GM23338 (cell line): ENCODE data around the gene CCDC174. TPM values are rescaled to one million over a fixed set of nuclear protein-coding genes. Genes with fewer than 3 reads are reported as not detected.

Experiments used
- ATAC-seq: fragments of 200-7000 bp; cut with Tn5 transposase; 3 replicates; pipeline ENCODE4 v1.9.1; 2020
- DNase-seq: peaks from one replicate; pipeline ENCODE4 v3.0.0-alpha.2; 2015; ENCODE audit warnings: low spot score
- H2AFZ ChIP-seq: fragments of 200-600 bp; sonication (generic); 2 replicates; pipeline ENCODE4 v1.8.0; 2016; ENCODE audit warnings: antibody characterized with exemption, mild to moderate bottlenecking, moderate library complexity
- H3F3A ChIP-seq: fragments of 200-600 bp; sonication (generic); replicated peaks from 2 replicates; pipeline ENCODE4 v1.8.0; 2017; ENCODE audit warnings: antibody characterized with exemption, mixed run types, low read depth
- H3K27ac ChIP-seq: fragments of 200-600 bp; sonication (generic); 2 replicates; pipeline ENCODE4 v1.6.1; 2016; ENCODE audit warnings: low read depth
- H3K27me3 ChIP-seq: fragments of 200-600 bp; sonication (generic); 2 replicates; pipeline ENCODE4 v1.8.0; 2016; ENCODE audit warnings: mild to moderate bottlenecking, mixed run types, moderate library complexity; ENCODE audit not compliant: insufficient read depth
- H3K36me3 ChIP-seq: fragments of 200-600 bp; sonication (generic); 2 replicates; pipeline ENCODE4 v1.8.0; 2016; ENCODE audit warnings: mild to moderate bottlenecking; ENCODE audit not compliant: insufficient read depth
- H3K4me1 ChIP-seq: fragments of 200-600 bp; sonication (generic); 2 replicates; pipeline ENCODE4 v1.8.0; 2016; ENCODE audit warnings: mild to moderate bottlenecking, moderate library complexity; ENCODE audit not compliant: insufficient read depth
- H3K4me2 ChIP-seq: fragments of 200-600 bp; sonication (generic); 2 replicates; pipeline ENCODE4 v1.7.1; 2017; ENCODE audit warnings: mixed run types
- H3K4me3 ChIP-seq: fragments of 200-600 bp; sonication (generic); 2 replicates; pipeline ENCODE4 v1.6.1; 2016; ENCODE audit warnings: mixed run types
- H3K79me2 ChIP-seq: fragments of 200-600 bp; sonication (generic); replicated peaks from 2 replicates; pipeline ENCODE4 v1.8.0; 2017; ENCODE audit warnings: mild to moderate bottlenecking; ENCODE audit not compliant: insufficient read depth
- H3K9me2 ChIP-seq: fragments of 200-600 bp; sonication (generic); 2 replicates; pipeline ENCODE4 v1.8.0; 2017; ENCODE audit not compliant: insufficient read depth
- H4K20me1 ChIP-seq: fragments of 200-600 bp; sonication (generic); replicated peaks from 2 replicates; pipeline ENCODE4 v1.8.0; 2017; ENCODE audit warnings: mild to moderate bottlenecking; ENCODE audit not compliant: insufficient read depth
- H3K27ac Mint-ChIP-seq: 2 replicates; pipeline ENCODE4 v1.8.0; 2020; ENCODE audit warnings: inconsistent platforms, mild to moderate bottlenecking, moderate library complexity, mixed read lengths
- H3K27me3 Mint-ChIP-seq: 3 replicates; pipeline ENCODE4 v1.8.0; 2022; ENCODE audit warnings: low read depth, mild to moderate bottlenecking, moderate library complexity, mixed read lengths, inconsistent platforms; ENCODE audit not compliant: insufficient read depth, poor library complexity
- H3K36me3 Mint-ChIP-seq: 3 replicates; pipeline ENCODE4 v1.8.0; 2021; ENCODE audit warnings: low read depth, mild to moderate bottlenecking, inconsistent platforms, moderate library complexity, mixed read lengths
- H3K4me1 Mint-ChIP-seq: 3 replicates; pipeline ENCODE4 v1.8.0; 2020; ENCODE audit warnings: mild to moderate bottlenecking, inconsistent platforms, mixed read lengths
- H3K4me3 Mint-ChIP-seq: 3 replicates; pipeline ENCODE4 v1.8.0; 2021; ENCODE audit warnings: moderate library complexity, mild to moderate bottlenecking, inconsistent platforms, mixed read lengths
- H3K9me3 Mint-ChIP-seq: 3 replicates; pipeline ENCODE4 v1.8.0; 2020; ENCODE audit warnings: moderate library complexity, mild to moderate bottlenecking, inconsistent platforms, mixed read lengths
- ETS1 ChIP-seq: IDR thresholded peaks from 2 replicates; pipeline ENCODE4 v1.6.1; 2016; ENCODE audit warnings: antibody characterized with exemption
- EZH2phosphoT487 ChIP-seq: fragments of 200-600 bp; sonication (generic); IDR thresholded peaks from one replicate; pipeline ENCODE4 v1.8.1; 2018; ENCODE audit warnings: antibody characterized with exemption; ENCODE audit not compliant: unreplicated experiment
- NANOG ChIP-seq: IDR thresholded peaks from 2 replicates; pipeline ENCODE4 v1.6.1; 2016; ENCODE audit warnings: antibody characterized with exemption, borderline replicate concordance
- POLR2AphosphoS5 ChIP-seq: IDR thresholded peaks from 2 replicates; pipeline ENCODE4 v1.6.1; 2016; ENCODE audit warnings: antibody characterized with exemption, low read depth
- ZNF114 ChIP-seq: fragments of 250-450 bp; sonication (Bioruptor Pico); IDR thresholded peaks from 2 replicates; pipeline ENCODE4 v1.5.0; 2020; ENCODE audit warnings: mild to moderate bottlenecking, moderate library complexity
- ZNF331 ChIP-seq: fragments of 250-450 bp; sonication (Bioruptor Pico); IDR thresholded peaks from 2 replicates; pipeline ENCODE4 v1.5.0; 2020; ENCODE audit warnings: low read depth, mild to moderate bottlenecking, moderate library complexity
- ZNF462 ChIP-seq: fragments of 250-450 bp; sonication (Bioruptor Pico); IDR thresholded peaks from 2 replicates; pipeline ENCODE4 v1.5.0; 2020; ENCODE audit warnings: mild to moderate bottlenecking, moderate library complexity
- polyA plus RNA-seq: library from polyadenylated mRNA; unstranded; fragments of >200 nt; fragmentation: Nextera tagmentation; extraction: Ambion mirVana; gene quantifications from 2 replicates; pipeline ENCODE4 v1.2.1, GENCODE V29; 2016
- total RNA-seq: library from RNA; depleted of rRNA; stranded (reverse); fragments of >200 nt; shearing (Covaris generic); gene quantifications from 2 replicates; pipeline ENCODE4 v1.2.3, GENCODE V29; 2014

The CCDC174 gene
- total and polyA plus RNA-seq, 2 experiments from 2014 or later = 11.2 to 46.3 TPM

- no peak for DNase-seq
- no peaks in the 10 kb centered on the region for H3K27me3 Mint-ChIP-seq
- TF ChIP-seq EZH2phosphoT487 (no peak), NANOG (no peak)
- no peak overlapping the region for H3K27ac Mint-ChIP-seq
- Histone ChIP-seq H3K27me3 (no peaks in the 10 kb centered on the region), H4K20me1 (peaks cover 14% of the 10 kb centered on the region; the same call in 1 of the 2 replicates), H3K4me2 (no peak overlapping the region), H3K4me3 (no peak overlapping the region), H3K4me1 (no peaks in the 10 kb centered on the region), H3K79me2 (no peaks in the 10 kb centered on the region), H2AFZ (no peak overlapping the region), H3F3A (no peaks in the 10 kb centered on the region), H3K36me3 (peaks cover 71% of the 10 kb centered on the region), H3K27ac (no peak overlapping the region), H3K9me2 (no peaks in the 10 kb centered on the region)
- ATAC-seq = no peak
- H3K36me3 Mint-ChIP-seq = peaks cover 79% of the 10 kb centered on the region
- no peak overlapping the region for H3K4me3 Mint-ChIP-seq
- H3K9me3 Mint-ChIP-seq = no peaks in the 10 kb centered on the region
- no peaks in the 10 kb centered on the region for H3K4me1 Mint-ChIP-seq
These were observed 7.4 kb downstream of the CCDC174 start for GRCh38 chr3:14658978-14659377.

- Histone ChIP-seq H3K27me3 (no peaks in the 10 kb centered on the region), H4K20me1 (peaks cover 11% of the 10 kb centered on the region; the same call in 1 of the 2 replicates), H3K4me1 (no peaks in the 10 kb centered on the region), H3K9me2 (no peaks in the 10 kb centered on the region), H2AFZ (no peak overlapping the region), H3K36me3 (peaks cover 64% of the 10 kb centered on the region), H3F3A (no peaks in the 10 kb centered on the region), H3K4me2 (no peak overlapping the region), H3K27ac (no peak overlapping the region), H3K4me3 (no peak overlapping the region), H3K79me2 (no peaks in the 10 kb centered on the region)
- ATAC-seq = no peak
- DNase-seq = no peak
- Mint-ChIP-seq H3K4me3 (no peak overlapping the region), H3K4me1 (no peaks in the 10 kb centered on the region), H3K27me3 (no peaks in the 10 kb centered on the region), H3K36me3 (peaks cover 82% of the 10 kb centered on the region), H3K27ac (no peak overlapping the region), H3K9me3 (no peaks in the 10 kb centered on the region)
- TF ChIP-seq ZNF331 (CRISPR knock-in tag) = no peak
- no peak for TF ChIP-seq ETS1
- TF ChIP-seq ZNF114 (CRISPR knock-in tag) = no peak
- no peak for TF ChIP-seq ZNF462 (CRISPR knock-in tag)
- TF ChIP-seq POLR2AphosphoS5 = no peak
These were observed 9.4 kb downstream of the CCDC174 start for GRCh38 chr3:14660942-14661341.
